Testis (tissue), 2 donors: ENCODE results near the gene ARFGAP3.

Experiments used
- CTCF ChIP-seq, 3 experiments: fragments of 450-650 bp in 2 of 3; fragments of 200-600 bp in 1 of 3; sonication (generic) in 1 of 3; IDR thresholded peaks; one replicate each; pipeline ENCODE4 v1.5.1; 2016 to 2019; ENCODE audit warnings: antibody characterized with exemption in 3 of 3, mild to moderate bottlenecking in 2 of 3, moderate library complexity in 1 of 3
- POLR2A ChIP-seq: fragments of 450-650 bp; IDR thresholded peaks from one replicate; pipeline ENCODE4 v1.6.1; 2017; ENCODE audit warnings: antibody characterized with exemption, mild to moderate bottlenecking, moderate library complexity

GRCh38 chr22:42763965-42764480 is 93.0 kb downstream of the ARFGAP3 start:
- no peak for TF ChIP-seq CTCF (IDR thresholded peaks at IDR 0.05)
- TF ChIP-seq POLR2A, result no peak
